Suprapubic skin (tissue), 4 donors: ENCODE measurements around the gene ACTG1. TPM values are rescaled to one million over a fixed set of nuclear protein-coding genes. Genes with fewer than 3 reads are reported as not detected.

ENCODE experiments used
- DNase-seq, 2 donors: peaks; one replicate each; pipeline ENCODE4 v3.0.0-alpha.2; 2019; ENCODE audit warnings: low spot score in 2 of 2
- H3K27ac ChIP-seq: fragments of 200-600 bp; sonication (generic); one replicate; pipeline ENCODE4 v1.5.1; 2019
- H3K27me3 ChIP-seq: fragments of 200-600 bp; sonication (generic); one replicate; pipeline ENCODE4 v1.5.1; 2019
- H3K36me3 ChIP-seq: fragments of 200-600 bp; sonication (generic); one replicate; pipeline ENCODE4 v1.5.1; 2019
- H3K4me1 ChIP-seq: fragments of 200-600 bp; sonication (generic); one replicate; pipeline ENCODE4 v1.5.1; 2019
- H3K4me3 ChIP-seq: fragments of 200-600 bp; sonication (generic); one replicate; pipeline ENCODE4 v1.5.1; 2019; ENCODE audit warnings: mild to moderate bottlenecking
- H3K9me3 ChIP-seq: fragments of 200-600 bp; sonication (generic); one replicate; pipeline ENCODE4 v1.5.1; 2019
- EP300 ChIP-seq: sonication (generic); formaldehyde crosslinking; IDR thresholded peaks from one replicate; pipeline ENCODE4 v1.6.1; 2017; ENCODE audit warnings: antibody characterized with exemption
- POLR2A ChIP-seq, 2 donors: fragments of 450-650 bp; IDR thresholded peaks; one replicate each; pipeline ENCODE4 v1.6.1; 2017; ENCODE audit warnings: antibody characterized with exemption in 2 of 2, mild to moderate bottlenecking in 2 of 2, moderate library complexity in 2 of 2
- POLR2AphosphoS5 ChIP-seq, 3 donors: sonication (generic); formaldehyde crosslinking; IDR thresholded peaks; one replicate each; pipeline ENCODE4 v1.6.1; 2017; ENCODE audit warnings: antibody characterized with exemption in 3 of 3
- WGBS: methylation state at CpG from one replicate; pipeline ENCODE4 v1.1.5; 2018; 5-methylcytosine and 5-hydroxymethylcytosine counted together
- total RNA-seq, 4 donors: library from RNA; depleted of rRNA; stranded (reverse); fragments of >200 nt; gene quantifications; one replicate each; pipeline ENCODE4 v1.1.0, GENCODE V29; 2016
- TF ChIP-seq, protein P1 (sequence below), 2 donors: fragments of 200-600 bp in 1 of 2; fragments of 450-650 bp in 1 of 2; sonication (generic) in 1 of 2; IDR thresholded peaks; one replicate each; pipeline ENCODE4 v1.5.1; 2016 to 2019; ENCODE audit warnings: antibody characterized with exemption in 2 of 2, mild to moderate bottlenecking in 1 of 2, moderate library complexity in 1 of 2

Gene ACTG1
- total RNA-seq, 4 donors from 2014 or later: 2,659 to 6,485 (median 4,163) TPM

DNA sequence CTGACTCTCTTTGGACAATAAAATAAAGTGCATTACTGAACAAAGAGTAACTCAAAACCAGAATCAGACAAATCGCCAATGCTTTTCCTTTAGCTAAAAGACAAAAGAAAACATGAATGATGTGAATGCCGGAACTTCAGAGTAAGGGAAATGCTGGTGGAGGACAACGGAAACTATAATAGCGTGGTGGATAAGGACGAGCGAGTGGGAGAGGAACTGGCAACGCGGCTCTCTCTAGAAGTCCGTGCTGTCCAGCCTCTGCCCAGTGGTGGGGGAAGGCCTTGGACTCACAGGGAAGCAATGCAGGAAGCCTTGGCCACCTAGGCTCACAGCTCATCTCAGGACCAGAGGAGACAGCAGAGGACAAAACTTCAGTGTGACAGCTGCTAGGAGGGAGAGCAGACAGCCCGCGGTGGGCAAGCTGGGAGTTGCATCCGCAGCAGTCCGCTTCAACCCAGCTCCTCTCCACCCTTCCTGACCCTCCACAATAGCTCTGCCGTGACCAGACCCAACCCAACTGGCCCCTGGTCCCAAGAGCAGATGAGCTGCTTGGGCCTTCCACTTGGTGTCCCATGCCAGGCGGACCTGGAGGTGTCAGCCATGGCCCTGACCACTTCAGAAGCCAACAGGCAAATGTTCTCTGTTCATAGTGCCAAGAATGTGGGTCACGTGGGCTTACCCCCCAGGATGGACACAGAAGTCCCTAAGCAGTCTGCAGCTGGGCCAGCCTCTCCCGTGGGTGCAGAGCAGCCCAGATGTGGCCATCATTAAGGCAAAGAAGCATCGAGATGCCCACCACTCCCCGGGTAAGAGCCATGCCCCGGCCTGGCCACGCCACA is 44.9 kb upstream of the ACTG1 start:
- no peaks in the 10 kb centered on the region for H3K9me3 ChIP-seq
- DNase-seq: no peak
- H3K4me3 ChIP-seq: no peak overlapping the region
- WGBS: 89% methylated on average over 15 of the region's 21 CpGs
- no peaks in the 10 kb centered on the region for H3K27me3 ChIP-seq
- peaks cover 59% of the 10 kb centered on the region for H3K36me3 ChIP-seq
- TF ChIP-seq EP300: no peak
- no peak for TF ChIP-seq POLR2AphosphoS5 (IDR thresholded peaks at IDR 0.05)
- no peak for TF ChIP-seq POLR2A (IDR thresholded peaks at IDR 0.05)
- TF ChIP-seq, protein P1, sequence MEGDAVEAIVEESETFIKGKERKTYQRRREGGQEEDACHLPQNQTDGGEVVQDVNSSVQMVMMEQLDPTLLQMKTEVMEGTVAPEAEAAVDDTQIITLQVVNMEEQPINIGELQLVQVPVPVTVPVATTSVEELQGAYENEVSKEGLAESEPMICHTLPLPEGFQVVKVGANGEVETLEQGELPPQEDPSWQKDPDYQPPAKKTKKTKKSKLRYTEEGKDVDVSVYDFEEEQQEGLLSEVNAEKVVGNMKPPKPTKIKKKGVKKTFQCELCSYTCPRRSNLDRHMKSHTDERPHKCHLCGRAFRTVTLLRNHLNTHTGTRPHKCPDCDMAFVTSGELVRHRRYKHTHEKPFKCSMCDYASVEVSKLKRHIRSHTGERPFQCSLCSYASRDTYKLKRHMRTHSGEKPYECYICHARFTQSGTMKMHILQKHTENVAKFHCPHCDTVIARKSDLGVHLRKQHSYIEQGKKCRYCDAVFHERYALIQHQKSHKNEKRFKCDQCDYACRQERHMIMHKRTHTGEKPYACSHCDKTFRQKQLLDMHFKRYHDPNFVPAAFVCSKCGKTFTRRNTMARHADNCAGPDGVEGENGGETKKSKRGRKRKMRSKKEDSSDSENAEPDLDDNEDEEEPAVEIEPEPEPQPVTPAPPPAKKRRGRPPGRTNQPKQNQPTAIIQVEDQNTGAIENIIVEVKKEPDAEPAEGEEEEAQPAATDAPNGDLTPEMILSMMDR (IDR thresholded peaks at IDR 0.05): no peak
- no peak overlapping the region for H3K27ac ChIP-seq
- H3K4me1 ChIP-seq: peaks cover 16% of the 10 kb centered on the region

DNA sequence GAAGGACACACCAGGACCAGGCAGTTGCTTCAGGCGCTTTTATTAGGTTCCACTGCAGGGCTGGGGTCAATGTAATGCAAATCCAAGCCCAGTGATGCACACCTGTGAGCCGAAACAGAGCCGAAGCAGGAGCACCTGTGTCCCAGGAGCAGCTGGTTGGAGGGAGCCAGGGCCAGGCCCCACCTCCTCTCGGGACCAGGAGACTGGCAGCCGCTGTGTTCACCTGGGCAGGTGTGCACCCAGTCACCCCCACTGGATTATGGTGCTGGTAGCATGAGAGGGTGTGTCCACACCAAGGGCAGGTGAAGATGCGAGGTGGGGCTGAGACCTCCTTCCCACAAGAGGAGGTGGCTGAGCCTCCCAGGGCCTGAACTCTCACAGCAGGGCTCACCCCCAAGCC is 44.3 kb upstream of the ACTG1 start:
- Histone ChIP-seq H3K4me1 (peaks cover 16% of the 10 kb centered on the region), H3K4me3 (no peak overlapping the region), H3K9me3 (no peaks in the 10 kb centered on the region), H3K27ac (no peak overlapping the region), H3K36me3 (peaks cover 53% of the 10 kb centered on the region), H3K27me3 (no peaks in the 10 kb centered on the region)
- no peak for TF ChIP-seq POLR2A (IDR thresholded peaks at IDR 0.05)
- TF ChIP-seq POLR2AphosphoS5 (IDR thresholded peaks at IDR 0.05): no peak
- no peak for TF ChIP-seq EP300
- TF ChIP-seq, protein P1 (IDR thresholded peaks at IDR 0.05): no peak
- WGBS: 77% methylated on average over 6 of the region's 6 CpGs
- DNase-seq: no peak

DNA sequence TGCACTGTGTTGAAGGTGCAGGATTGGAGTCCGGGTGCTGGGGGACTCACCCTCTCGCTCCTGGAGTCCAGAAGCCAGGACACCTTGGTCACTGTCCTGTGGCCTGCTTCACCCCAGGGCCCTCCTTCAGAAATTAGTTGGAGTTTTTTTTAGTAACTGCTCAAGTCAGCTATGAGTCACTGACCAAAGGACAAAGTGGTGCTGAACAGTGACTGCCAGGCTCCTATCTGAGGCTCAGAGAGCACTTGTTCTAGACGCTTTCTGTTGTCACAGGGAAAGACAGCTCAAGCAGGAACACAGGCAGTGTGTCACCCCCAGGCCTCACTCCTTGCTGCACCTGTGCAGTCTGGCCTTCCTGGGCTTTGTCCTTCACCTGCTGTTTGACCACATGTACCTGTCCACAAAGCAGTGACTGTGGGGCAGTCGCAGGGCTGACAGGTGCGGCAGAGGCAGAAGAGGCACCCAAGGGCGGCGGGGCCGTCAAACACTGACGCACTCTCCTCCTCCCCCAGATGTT is 43.6 kb upstream of the ACTG1 start:
- Histone ChIP-seq H3K36me3 (peaks cover 48% of the 10 kb centered on the region), H3K4me1 (peaks cover 22% of the 10 kb centered on the region), H3K27ac (no peak overlapping the region), H3K9me3 (no peaks in the 10 kb centered on the region), H3K4me3 (no peak overlapping the region), H3K27me3 (no peaks in the 10 kb centered on the region)
- 89% methylated on average over 7 of the region's 9 CpGs for WGBS
- DNase-seq: no peak
- TF ChIP-seq, protein P1 (IDR thresholded peaks at IDR 0.05): no peak
- TF ChIP-seq EP300 (no peak), POLR2A (IDR thresholded peaks at IDR 0.05) (no peak), POLR2AphosphoS5 (IDR thresholded peaks at IDR 0.05) (no peak)

DNA sequence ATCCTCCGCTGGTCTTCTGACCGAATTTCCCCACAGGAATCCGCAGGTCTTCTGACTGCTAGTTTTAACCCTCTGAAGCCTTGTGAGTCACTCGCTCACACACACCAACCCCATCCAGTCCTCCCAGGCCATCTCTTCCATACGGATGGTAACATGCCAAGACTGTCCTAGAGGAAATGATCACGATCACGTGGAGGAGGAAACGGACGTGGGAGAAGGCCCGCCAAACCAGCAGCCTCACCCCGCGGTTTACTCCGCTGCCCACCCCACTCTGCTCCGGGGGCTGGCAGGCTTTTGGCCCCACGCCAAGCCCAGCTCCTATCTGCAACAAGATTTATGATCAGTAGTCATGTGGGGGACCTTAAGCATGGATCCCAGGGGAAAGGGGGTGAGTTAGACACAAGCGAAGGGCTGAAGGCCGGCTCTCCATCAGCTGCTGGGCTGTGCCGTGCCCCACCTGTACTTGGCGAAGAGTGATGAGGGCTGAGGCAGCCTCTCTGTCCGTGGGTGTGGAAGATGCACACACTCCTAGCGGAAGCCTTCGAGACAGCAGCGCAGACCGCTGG is 41.1 kb upstream of the ACTG1 start:
- Histone ChIP-seq H3K27ac (peak overlapping the region; percentile 74), H3K9me3 (no peaks in the 10 kb centered on the region), H3K27me3 (no peaks in the 10 kb centered on the region), H3K4me1 (peaks cover 28% of the 10 kb centered on the region), H3K4me3 (peak overlapping the region; percentile 99), H3K36me3 (peaks cover 37% of the 10 kb centered on the region)
- no peak for TF ChIP-seq POLR2AphosphoS5 (IDR thresholded peaks at IDR 0.05)
- TF ChIP-seq, protein P1 (IDR thresholded peaks at IDR 0.05): no peak
- TF ChIP-seq EP300: no peak
- no peak for TF ChIP-seq POLR2A (IDR thresholded peaks at IDR 0.05)
- peak in 1 of 2 donors; percentile 80 for DNase-seq
- WGBS: 38% methylated on average over 20 of the region's 24 CpGs

DNA sequence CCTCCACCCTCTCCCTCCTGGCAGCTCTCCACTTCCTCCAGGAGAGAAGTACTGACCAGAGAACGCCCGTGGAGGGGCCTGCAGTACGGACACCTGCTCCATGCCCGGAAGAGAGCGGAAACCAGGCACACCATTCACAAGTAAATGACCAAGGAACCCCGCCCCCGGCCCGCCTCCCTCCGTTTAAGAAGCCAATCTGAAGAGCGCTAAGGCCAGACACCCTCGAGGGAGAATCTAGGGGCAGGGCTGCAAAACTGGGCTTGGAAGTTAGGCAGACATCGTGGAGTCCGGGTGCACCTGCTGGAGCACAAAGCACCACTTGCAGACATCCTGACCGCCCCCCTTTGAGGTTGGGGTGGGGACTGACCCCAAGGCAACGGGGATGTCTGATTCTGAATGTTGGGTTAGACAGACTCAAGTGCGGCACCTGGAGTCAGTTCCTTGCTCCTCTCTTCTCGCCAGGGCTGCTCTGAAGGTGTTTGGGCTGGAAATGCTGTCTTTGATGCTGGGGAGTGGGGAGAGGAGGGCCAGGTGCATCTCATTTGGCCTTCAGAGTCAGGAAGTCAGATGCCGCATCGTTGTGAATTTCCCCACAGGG is 40.5 kb upstream of the ACTG1 start:
- peak overlapping the region; percentile 74 for H3K27ac ChIP-seq
- no peaks in the 10 kb centered on the region for H3K27me3 ChIP-seq
- peaks cover 28% of the 10 kb centered on the region for H3K4me1 ChIP-seq
- no peaks in the 10 kb centered on the region for H3K9me3 ChIP-seq
- WGBS: 0% methylated on average over 2 of the region's 19 CpGs
- peak; percentile 82 to 90 for DNase-seq
- H3K4me3 ChIP-seq: peak overlapping the region; percentile 99
- H3K36me3 ChIP-seq: peaks cover 36% of the 10 kb centered on the region
- TF ChIP-seq POLR2AphosphoS5 (IDR thresholded peaks at IDR 0.05): no peak
- no peak for TF ChIP-seq POLR2A (IDR thresholded peaks at IDR 0.05)
- no peak for TF ChIP-seq EP300
- TF ChIP-seq, protein P1 (IDR thresholded peaks at IDR 0.05): no peak
